DOHH2 (cell line): ENCODE data around the gene ITK.

Experiments used
- EZH2phosphoT487 ChIP-seq: fragments of 200-600 bp; sonication (generic); IDR thresholded peaks from 2 replicates; pipeline ENCODE4 v1.6.1; 2017; ENCODE audit warnings: borderline replicate concordance, mild to moderate bottlenecking, antibody characterized with exemption, low read length, moderate library complexity, mixed read lengths
- TF ChIP-seq, protein P1 (sequence below): fragments of 200-600 bp; sonication (generic); IDR thresholded peaks from one replicate; pipeline ENCODE4 v1.5.1; 2014; ENCODE audit warnings: antibody characterized with exemption, mild to moderate bottlenecking, low read depth, low read length; ENCODE audit not compliant: poor library complexity, severe bottlenecking

DNA sequence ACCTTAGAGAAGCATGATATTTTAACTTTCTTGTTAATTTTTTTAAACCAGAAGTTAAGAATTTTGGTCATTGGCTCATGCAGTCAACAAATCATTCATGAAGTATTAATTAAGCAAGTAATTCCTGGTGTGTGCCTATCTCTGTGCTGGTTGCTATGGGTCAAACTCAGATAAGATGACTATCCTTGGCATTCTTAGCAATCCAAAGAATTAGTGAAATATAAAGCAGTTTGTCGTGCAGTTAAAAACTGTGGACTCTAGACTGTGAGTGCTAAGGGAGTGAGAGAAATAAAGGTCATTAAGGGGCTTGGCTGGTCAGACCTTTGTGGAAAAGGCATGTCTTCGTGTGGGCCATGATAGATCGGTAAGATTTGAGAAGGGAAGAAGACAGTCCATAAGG lies 90.1 kb downstream of the ITK start:
- TF ChIP-seq EZH2phosphoT487, result no peak
- TF ChIP-seq, protein P1, sequence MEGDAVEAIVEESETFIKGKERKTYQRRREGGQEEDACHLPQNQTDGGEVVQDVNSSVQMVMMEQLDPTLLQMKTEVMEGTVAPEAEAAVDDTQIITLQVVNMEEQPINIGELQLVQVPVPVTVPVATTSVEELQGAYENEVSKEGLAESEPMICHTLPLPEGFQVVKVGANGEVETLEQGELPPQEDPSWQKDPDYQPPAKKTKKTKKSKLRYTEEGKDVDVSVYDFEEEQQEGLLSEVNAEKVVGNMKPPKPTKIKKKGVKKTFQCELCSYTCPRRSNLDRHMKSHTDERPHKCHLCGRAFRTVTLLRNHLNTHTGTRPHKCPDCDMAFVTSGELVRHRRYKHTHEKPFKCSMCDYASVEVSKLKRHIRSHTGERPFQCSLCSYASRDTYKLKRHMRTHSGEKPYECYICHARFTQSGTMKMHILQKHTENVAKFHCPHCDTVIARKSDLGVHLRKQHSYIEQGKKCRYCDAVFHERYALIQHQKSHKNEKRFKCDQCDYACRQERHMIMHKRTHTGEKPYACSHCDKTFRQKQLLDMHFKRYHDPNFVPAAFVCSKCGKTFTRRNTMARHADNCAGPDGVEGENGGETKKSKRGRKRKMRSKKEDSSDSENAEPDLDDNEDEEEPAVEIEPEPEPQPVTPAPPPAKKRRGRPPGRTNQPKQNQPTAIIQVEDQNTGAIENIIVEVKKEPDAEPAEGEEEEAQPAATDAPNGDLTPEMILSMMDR, result no peak
